H1 (cell line): Measurements from ENCODE around the gene IGF2R. TPM values are rescaled to one million over a fixed set of nuclear protein-coding genes. Genes with fewer than 3 reads are reported as not detected.

Experiments used
- CTCF ChIA-PET: fragments of 300-600 bp; sonication (Branson Sonifier 250); formaldehyde crosslinking; loops from one replicate; lab custom pipeline; 2021; ENCODE audit not compliant: partially characterized antibody; lab: Charles Lee
- POLR2A ChIA-PET: fragments of 300-600 bp; sonication (Branson Sonifier 250); formaldehyde crosslinking; loops from one replicate; lab custom pipeline; 2021; ENCODE audit warnings: inconsistent platforms; ENCODE audit not compliant: partially characterized antibody; lab: Charles Lee
- DNase-seq, 2 experiments: peaks; one replicate each; pipeline versions ENCODE4 v3.0.0 to v3.0.0-alpha.2; 2010 to 2022; ENCODE audit warnings: low spot score in 2 of 2, low read depth in 1 of 2, mixed read lengths in 1 of 2
- FAIRE-seq: peaks from 2 replicates; lab custom pipeline; 2011; peaks lifted over from hg19 to GRCh38; lab: Jason Lieb, UNC
- H2AFZ ChIP-seq: 2 replicates; pipeline ENCODE4 v1.8.1; 2012; ENCODE audit warnings: low read length, inconsistent platforms
- H2AK5ac ChIP-seq: 2 replicates; pipeline ENCODE4 v1.6.1; 2013; ENCODE audit warnings: low read depth, low read length
- H2BK120ac ChIP-seq: replicated peaks from 2 replicates; pipeline ENCODE3; 2013; ENCODE audit warnings: low read depth, low read length, inconsistent platforms
- H2BK12ac ChIP-seq: 2 replicates; pipeline ENCODE4 v1.6.1; 2013; ENCODE audit warnings: low read depth, low read length
- H2BK15ac ChIP-seq: 2 replicates; pipeline ENCODE4 v1.6.1; 2013; ENCODE audit warnings: low read length
- H2BK20ac ChIP-seq: 2 replicates; pipeline ENCODE4 v1.6.1; 2013; ENCODE audit warnings: low read length
- H2BK5ac ChIP-seq: 2 replicates; pipeline ENCODE4 v1.6.1; 2013; ENCODE audit warnings: low read depth, low read length
- H3K14ac ChIP-seq: 2 replicates; pipeline ENCODE4 v1.6.1; 2013; ENCODE audit warnings: inconsistent platforms; ENCODE audit not compliant: insufficient read length
- H3K18ac ChIP-seq: 2 replicates; pipeline ENCODE4 v1.6.1; 2013; ENCODE audit warnings: low read length; ENCODE audit errors: extremely low read depth
- H3K23ac ChIP-seq: 2 replicates; pipeline ENCODE4 v1.6.1; 2013; ENCODE audit warnings: inconsistent platforms; ENCODE audit not compliant: insufficient read length
- H3K23me2 ChIP-seq: 2 replicates; pipeline ENCODE4 v1.6.1; 2013; ENCODE audit warnings: low read depth, low read length
- H3K27ac ChIP-seq: 2 replicates; pipeline ENCODE4 v1.6.1; 2011; ENCODE audit warnings: low read depth, low read length, inconsistent platforms
- H3K27me3 ChIP-seq, 4 experiments: replicated peaks in 1 of 4; 1 replicate in 1 of 4; 2 replicates in 3 of 4; pipeline versions ENCODE4 v1.6.1 to v1.8.1; 2011 to 2013; ENCODE audit warnings: low read length in 3 of 4, mild to moderate bottlenecking in 3 of 4, inconsistent platforms in 2 of 4, mixed read lengths in 2 of 4, moderate library complexity in 1 of 4; ENCODE audit not compliant: control insufficient read depth in 3 of 4, insufficient read depth in 3 of 4; ENCODE audit errors: extremely low read depth in 1 of 4
- H3K36me3 ChIP-seq, 4 experiments: 2 replicates each; pipeline versions ENCODE4 v1.6.1 to v1.8.1; 2011 to 2013; ENCODE audit warnings: mild to moderate bottlenecking in 4 of 4, low read length in 3 of 4, moderate library complexity in 2 of 4, control low read depth in 1 of 4, inconsistent platforms in 1 of 4; ENCODE audit not compliant: insufficient read depth in 4 of 4, control insufficient read depth in 2 of 4
- H3K4ac ChIP-seq: replicated peaks from 2 replicates; pipeline ENCODE3; 2013; ENCODE audit warnings: low read length, low read depth, mixed read lengths, inconsistent platforms; ENCODE audit not compliant: insufficient read length
- H3K4me1 ChIP-seq, 4 experiments: replicated peaks in 1 of 4; 1 replicate in 1 of 4; 2 replicates in 3 of 4; pipeline versions ENCODE4 v1.6.1 to v1.8.1; 2011 to 2013; ENCODE audit warnings: low read length in 3 of 4, inconsistent platforms in 2 of 4, mixed read lengths in 1 of 4; ENCODE audit not compliant: insufficient read depth in 4 of 4, control insufficient read depth in 3 of 4
- H3K4me2 ChIP-seq, 2 experiments: 2 replicates each; pipeline versions ENCODE4 v1.6.1 to v1.8.1; 2011 to 2013; ENCODE audit warnings: low read depth in 2 of 2, low read length in 2 of 2, control low read depth in 1 of 2, inconsistent platforms in 1 of 2, mild to moderate bottlenecking in 1 of 2; ENCODE audit not compliant: insufficient read depth in 1 of 2
- H3K4me3 ChIP-seq, 4 experiments: fragments of 200-600, 300-600 bp in 1 of 4; sonication (generic), shearing (Covaris generic), sonication (Bioruptor Twin) in 1 of 4; 2 replicates each; pipeline versions ENCODE4 v1.5.1 to v1.8.1; 2011 to 2016; ENCODE audit warnings: low read length in 4 of 4, low read depth in 3 of 4, control low read depth in 2 of 4, inconsistent platforms in 2 of 4, mild to moderate bottlenecking in 2 of 4, mixed read lengths in 1 of 4, moderate library complexity in 1 of 4; ENCODE audit not compliant: insufficient read depth in 2 of 4; ENCODE audit errors: extremely low read depth in 1 of 4
- H3K56ac ChIP-seq: replicated peaks from 2 replicates; pipeline ENCODE3; 2013; ENCODE audit warnings: low read depth, mild to moderate bottlenecking, mixed read lengths, low read length, inconsistent platforms; ENCODE audit not compliant: insufficient read length
- H3K79me1 ChIP-seq: 2 replicates; pipeline ENCODE4 v1.6.1; 2013; ENCODE audit warnings: low read depth, low read length, control low read depth
- H3K79me2 ChIP-seq, 2 experiments: 2 replicates each; pipeline versions ENCODE4 v1.6.1 to v1.8.1; 2012 to 2013; ENCODE audit warnings: low read length in 2 of 2, mild to moderate bottlenecking in 2 of 2, inconsistent platforms in 1 of 2; ENCODE audit not compliant: insufficient read depth in 2 of 2, control insufficient read depth in 1 of 2
- H3K9ac ChIP-seq, 4 experiments: replicated peaks in 1 of 4; 1 replicate in 1 of 4; 2 replicates in 3 of 4; pipeline versions ENCODE4 v1.6.1 to v1.8.1; 2011 to 2013; ENCODE audit warnings: low read depth in 3 of 4, low read length in 3 of 4, control low read depth in 2 of 4, mild to moderate bottlenecking in 2 of 4, moderate library complexity in 2 of 4, inconsistent platforms in 1 of 4; ENCODE audit errors: extremely low read depth in 1 of 4
- H3K9me3 ChIP-seq, 2 experiments: 2 replicates each; pipeline versions ENCODE4 v1.6.1 to v1.8.1; 2012 to 2013; ENCODE audit warnings: mild to moderate bottlenecking in 2 of 2, moderate library complexity in 2 of 2, control low read depth in 1 of 2, inconsistent platforms in 1 of 2, low read depth in 1 of 2, low read length in 1 of 2, mixed read lengths in 1 of 2; ENCODE audit not compliant: insufficient read depth in 2 of 2
- H4K20me1 ChIP-seq, 2 experiments: replicated peaks in 1 of 2; 2 replicates each; pipeline versions ENCODE3 to v1.8.1; 2011 to 2013; ENCODE audit warnings: inconsistent platforms in 2 of 2, low read length in 2 of 2, mild to moderate bottlenecking in 1 of 2; ENCODE audit not compliant: insufficient read depth in 2 of 2, control insufficient read depth in 1 of 2
- H4K5ac ChIP-seq: 2 replicates; pipeline ENCODE4 v1.6.1; 2013; ENCODE audit warnings: low read length, low read depth, mixed read lengths, inconsistent platforms; ENCODE audit not compliant: insufficient read length
- H4K8ac ChIP-seq: 2 replicates; pipeline ENCODE4 v1.8.0; 2013; ENCODE audit warnings: mild to moderate bottlenecking, moderate library complexity, low read length, inconsistent platforms; ENCODE audit not compliant: insufficient read depth; ENCODE audit errors: extremely low read depth
- H4K91ac ChIP-seq: replicated peaks from 2 replicates; pipeline ENCODE3; 2013; ENCODE audit warnings: low read length, mixed read lengths, inconsistent platforms; ENCODE audit not compliant: insufficient read length
- BRCA1 ChIP-seq: IDR thresholded peaks from 2 replicates; pipeline ENCODE4 v1.6.1; 2012; ENCODE audit warnings: low read depth, low read length, improper control_type of control experiment
- EP300 ChIP-seq, 2 experiments: IDR thresholded peaks; 1 replicate in 1 of 2; 2 replicates in 1 of 2; pipeline ENCODE4 v1.6.1; 2011 to 2012; ENCODE audit warnings: low read depth in 2 of 2, low read length in 2 of 2, mild to moderate bottlenecking in 2 of 2, borderline replicate concordance in 1 of 2, inconsistent platforms in 1 of 2, moderate library complexity in 1 of 2
- HDAC6 ChIP-seq: IDR thresholded peaks from one replicate; pipeline ENCODE4 v1.7.1; 2012; ENCODE audit warnings: low read depth, mild to moderate bottlenecking, inconsistent platforms, low read length, moderate library complexity
- RFX5 ChIP-seq: IDR thresholded peaks from 2 replicates; pipeline ENCODE4 v1.6.1; 2011; ENCODE audit warnings: low read depth, low read length, improper control_type of control experiment, borderline replicate concordance
- ZNF274 ChIP-seq: IDR thresholded peaks from 2 replicates; pipeline ENCODE4 v1.7.0; 2012; ENCODE audit warnings: low read length, borderline replicate concordance; ENCODE audit errors: extremely low read depth
- WGBS, 2 experiments: shearing (Covaris generic) in 1 of 2; methylation state at CpG; one replicate each; pipeline versions ENCODE4 v1.1.6 to v1.1.7; 2013 to 2015; ENCODE audit warnings: low lambda C conversion rate in 2 of 2, mixed read lengths in 2 of 2, inconsistent platforms in 1 of 2, low coverage in 1 of 2, missing lambda C conversion rate in 1 of 2; ENCODE audit not compliant: insufficient replicate concordance in 2 of 2, insufficient coverage in 1 of 2, insufficient read length in 1 of 2; ENCODE audit errors: extremely low coverage in 1 of 2, missing lambda C conversion rate in 1 of 2; 5-methylcytosine and 5-hydroxymethylcytosine counted together
- polyA plus RNA-seq, 7 experiments: library from polyadenylated mRNA; depleted of rRNA in 3 of 7; stranded (reverse) in 5 of 7; unstranded in 2 of 7; fragments of >200 nt in 5 of 7; fragments of 200-250 nt in 2 of 7; gene quantifications; 1 replicate in 5 of 7; 2 replicates in 1 of 7; 4 replicates in 1 of 7; pipeline versions ENCODE4 v1.2.1 to v1.2.3, GENCODE V29; 2011 to 2013; ENCODE audit warnings: missing spikeins in 2 of 7, mixed read lengths in 2 of 7
- total RNA-seq: library from RNA; stranded (reverse); fragmentation: NEBNext Ultra II Directional; extraction: Animal tissue kit (Norgen Biotek cat#: 25700); gene quantifications from 2 replicates; pipeline ENCODE4 v1.2.1, GENCODE V29; 2021
- TF ChIP-seq, protein P1 (sequence below): IDR thresholded peaks from 2 replicates; pipeline ENCODE4 v1.6.1; 2012; ENCODE audit warnings: low read length, inconsistent platforms

The IGF2R gene
- total and polyA plus RNA-seq, 2 of the 8 experiments (the other 6 are each of a cell fraction or from before 2014, with no cell fraction given) = 20.6 to 74.1 TPM

DNA sequence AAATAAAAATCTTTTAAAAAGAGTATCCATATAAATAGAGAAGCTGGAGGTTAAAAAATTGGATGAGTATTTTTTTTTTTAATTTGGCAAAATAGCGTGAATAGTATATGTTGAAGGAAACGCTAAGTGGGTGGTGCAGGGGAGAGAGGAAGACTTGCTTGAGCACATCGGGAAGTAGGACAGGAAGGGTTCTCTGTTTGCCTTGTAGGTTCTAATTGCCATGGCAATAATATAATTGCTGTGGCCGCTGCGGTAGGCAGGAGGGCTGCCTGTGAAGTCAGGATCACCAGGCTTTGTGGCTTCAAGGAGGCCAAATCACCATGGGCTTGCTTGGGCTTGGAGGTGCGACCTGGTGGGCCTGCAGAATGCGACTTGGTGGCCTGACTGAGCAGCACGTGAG, 35.1 kb downstream of the IGF2R start:
- H3K79me2 ChIP-seq = peaks cover 0 to 86% of the 10 kb centered on the region in 2 experiments; a peak in 3 of 4 replicates
- H2BK15ac ChIP-seq = no peak overlapping the region
- DNase-seq = no peak
- H3K27ac ChIP-seq = no peak overlapping the region
- H3K36me3 ChIP-seq = peaks cover 0 to 15% (median 1%) of the 10 kb centered on the region in 4 experiments; a peak in 3 of 8 replicates
- no peak overlapping the region for H3K4me3 ChIP-seq
- H3K4me2 ChIP-seq = no peak overlapping the region
- H4K91ac ChIP-seq = no peak overlapping the region
- no peak overlapping the region; the same call in 1 of the 2 replicates for H4K8ac ChIP-seq
- H3K23ac ChIP-seq = no peak overlapping the region
- TF ChIP-seq BRCA1 = no peak
- TF ChIP-seq EP300 (IDR thresholded peaks at IDR 0.05; ENCODE audit: borderline replicate concordance in 1 of 2, low read depth in 2 of 2, low read length in 2 of 2) = no peak
- TF ChIP-seq, protein P1, sequence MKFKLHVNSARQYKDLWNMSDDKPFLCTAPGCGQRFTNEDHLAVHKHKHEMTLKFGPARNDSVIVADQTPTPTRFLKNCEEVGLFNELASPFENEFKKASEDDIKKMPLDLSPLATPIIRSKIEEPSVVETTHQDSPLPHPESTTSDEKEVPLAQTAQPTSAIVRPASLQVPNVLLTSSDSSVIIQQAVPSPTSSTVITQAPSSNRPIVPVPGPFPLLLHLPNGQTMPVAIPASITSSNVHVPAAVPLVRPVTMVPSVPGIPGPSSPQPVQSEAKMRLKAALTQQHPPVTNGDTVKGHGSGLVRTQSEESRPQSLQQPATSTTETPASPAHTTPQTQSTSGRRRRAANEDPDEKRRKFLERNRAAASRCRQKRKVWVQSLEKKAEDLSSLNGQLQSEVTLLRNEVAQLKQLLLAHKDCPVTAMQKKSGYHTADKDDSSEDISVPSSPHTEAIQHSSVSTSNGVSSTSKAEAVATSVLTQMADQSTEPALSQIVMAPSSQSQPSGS = no peak
- no peak for TF ChIP-seq HDAC6
- no peak for TF ChIP-seq RFX5
- TF ChIP-seq ZNF274 = no peak
- TF ChIP-seq, all 59 proteins: peak for 0
- ChIA-PET CTCF (interaction anchor here (0.6 kb wide), 2 partner anchors 24 to 70 kb away, joined by 3 to 4 read pairs; no protein-coding TSS in a partner anchor), POLR2A (no interaction called here)
- Histone ChIP-seq H3K27me3 (no peaks in the 10 kb centered on the region), H4K20me1 (peaks cover 0 to 14% of the 10 kb centered on the region in 2 experiments), H2BK5ac (0 out of 2 replicates have a peak overlapping the region, but pooled peaks have one; percentile 35), H3K56ac (no peak overlapping the region), H4K5ac (no peak overlapping the region), H2BK120ac (no peak overlapping the region), H3K9ac (no peak overlapping the region), H3K18ac (no peak overlapping the region), H2AK5ac (no peak overlapping the region; the same call in 1 of the 2 replicates), H2AFZ (no peak overlapping the region), H2BK20ac (no peak overlapping the region), H3K23me2 (peaks cover 2% of the 10 kb centered on the region; the same call in 1 of the 2 replicates), H2BK12ac (no peak overlapping the region), H3K4me1 (no peaks in the 10 kb centered on the region; a peak in 2 of 7 replicates), H3K14ac (no peak overlapping the region), H3K4ac (no peak overlapping the region), H3K9me3 (peaks cover 0 to 23% of the 10 kb centered on the region in 2 experiments; a peak in 2 of 4 replicates), H3K79me1 (peaks cover 5% of the 10 kb centered on the region; the same call in 1 of the 2 replicates)
- no peak for FAIRE-seq
- 91 to 100% methylated on average over 1 to 8 of the region's 8 CpGs for WGBS, 2 experiments
